ENCODE measurements around the gene COL4A4. TPM values are rescaled to one million over a fixed set of nuclear protein-coding genes. Genes with fewer than 3 reads are reported as not detected.

COL4A4 gene
- polyA plus RNA-seq, 2 of the 4 experiments (the other 2 are of a cell fraction), result 1.7 to 6.8 TPM

DNA sequence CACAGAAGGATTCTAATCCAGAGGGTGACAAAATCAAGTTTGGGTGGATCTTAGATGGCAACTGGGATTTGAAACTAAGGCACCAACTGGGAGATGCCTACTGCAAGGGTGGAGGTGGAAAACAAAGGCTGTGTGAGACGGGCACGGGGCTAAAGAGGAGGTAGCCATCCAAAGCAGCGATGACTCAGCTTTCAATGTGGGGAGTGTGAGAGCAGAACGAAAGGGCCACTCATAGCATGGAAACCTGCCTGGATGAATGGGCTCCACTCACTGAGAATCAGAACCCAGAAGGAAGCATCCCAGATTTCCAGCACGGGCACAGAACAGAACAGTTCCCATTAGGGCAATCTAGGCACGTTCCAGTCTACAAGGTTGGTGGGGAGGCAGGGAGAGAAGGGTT is 159.5 kb downstream of the COL4A4 start (continued):
- TF ChIP-seq, protein P1, sequence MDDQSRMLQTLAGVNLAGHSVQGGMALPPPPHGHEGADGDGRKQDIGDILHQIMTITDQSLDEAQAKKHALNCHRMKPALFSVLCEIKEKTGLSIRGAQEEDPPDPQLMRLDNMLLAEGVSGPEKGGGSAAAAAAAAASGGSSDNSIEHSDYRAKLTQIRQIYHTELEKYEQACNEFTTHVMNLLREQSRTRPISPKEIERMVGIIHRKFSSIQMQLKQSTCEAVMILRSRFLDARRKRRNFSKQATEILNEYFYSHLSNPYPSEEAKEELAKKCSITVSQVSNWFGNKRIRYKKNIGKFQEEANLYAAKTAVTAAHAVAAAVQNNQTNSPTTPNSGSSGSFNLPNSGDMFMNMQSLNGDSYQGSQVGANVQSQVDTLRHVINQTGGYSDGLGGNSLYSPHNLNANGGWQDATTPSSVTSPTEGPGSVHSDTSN (IDR thresholded peaks at IDR 0.05), result no peak
- TF ChIP-seq, protein P2, sequence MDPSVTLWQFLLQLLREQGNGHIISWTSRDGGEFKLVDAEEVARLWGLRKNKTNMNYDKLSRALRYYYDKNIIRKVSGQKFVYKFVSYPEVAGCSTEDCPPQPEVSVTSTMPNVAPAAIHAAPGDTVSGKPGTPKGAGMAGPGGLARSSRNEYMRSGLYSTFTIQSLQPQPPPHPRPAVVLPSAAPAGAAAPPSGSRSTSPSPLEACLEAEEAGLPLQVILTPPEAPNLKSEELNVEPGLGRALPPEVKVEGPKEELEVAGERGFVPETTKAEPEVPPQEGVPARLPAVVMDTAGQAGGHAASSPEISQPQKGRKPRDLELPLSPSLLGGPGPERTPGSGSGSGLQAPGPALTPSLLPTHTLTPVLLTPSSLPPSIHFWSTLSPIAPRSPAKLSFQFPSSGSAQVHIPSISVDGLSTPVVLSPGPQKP (IDR thresholded peaks at IDR 0.05; ENCODE audit: low read depth, low read length), result no peak
- TF ChIP-seq, protein P3, sequence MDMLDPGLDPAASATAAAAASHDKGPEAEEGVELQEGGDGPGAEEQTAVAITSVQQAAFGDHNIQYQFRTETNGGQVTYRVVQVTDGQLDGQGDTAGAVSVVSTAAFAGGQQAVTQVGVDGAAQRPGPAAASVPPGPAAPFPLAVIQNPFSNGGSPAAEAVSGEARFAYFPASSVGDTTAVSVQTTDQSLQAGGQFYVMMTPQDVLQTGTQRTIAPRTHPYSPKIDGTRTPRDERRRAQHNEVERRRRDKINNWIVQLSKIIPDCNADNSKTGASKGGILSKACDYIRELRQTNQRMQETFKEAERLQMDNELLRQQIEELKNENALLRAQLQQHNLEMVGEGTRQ (IDR thresholded peaks at IDR 0.05), result no peak
- TF ChIP-seq, protein P4, sequence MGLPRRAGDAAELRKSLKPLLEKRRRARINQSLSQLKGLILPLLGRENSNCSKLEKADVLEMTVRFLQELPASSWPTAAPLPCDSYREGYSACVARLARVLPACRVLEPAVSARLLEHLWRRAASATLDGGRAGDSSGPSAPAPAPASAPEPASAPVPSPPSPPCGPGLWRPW (IDR thresholded peaks at IDR 0.05), result no peak
- no peak for TF ChIP-seq HEYL (CRISPR knock-in tag; IDR thresholded peaks at IDR 0.05)
- no peak for TF ChIP-seq TFCP2L1 (CRISPR knock-in tag; IDR thresholded peaks at IDR 0.05)

DNA sequence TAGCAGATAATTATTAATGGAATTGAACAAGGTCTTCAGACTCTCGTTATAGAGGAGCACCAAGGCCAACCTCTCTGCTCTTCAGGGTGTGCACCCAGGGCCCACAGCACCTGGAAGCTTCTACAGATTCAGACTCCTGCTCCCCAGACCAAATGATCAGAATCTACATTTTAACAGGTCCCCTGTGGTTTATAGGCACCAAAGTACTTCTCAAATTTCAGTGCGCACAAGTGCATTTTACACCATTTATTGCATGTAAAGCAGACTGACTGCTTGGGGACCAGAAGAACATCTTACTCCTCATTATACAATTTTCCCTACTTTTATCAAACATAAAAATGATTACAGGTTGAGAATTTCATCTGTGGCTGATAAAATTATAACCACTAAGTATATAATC is 163.9 kb downstream of the COL4A4 start:
- 100% methylated on average over 2 of the region's 2 CpGs for WGBS (ENCODE audit: missing lambda C conversion rate)
- no peak overlapping the region for H3K4me2 ChIP-seq
- H3K9me3 ChIP-seq, result no peaks in the 10 kb centered on the region
- H3K4me1 ChIP-seq, result peaks cover 5% of the 10 kb centered on the region; the same call in 2 of the 3 replicates
- FAIRE-seq (no peak), DNase-seq (ENCODE audit: low read depth in 1 of 2, low spot score in 1 of 2) (no peak), ATAC-seq (no peak)
- ChIA-PET POLR2A (no interaction called here), CTCF (interaction anchor here (1.1 to 1.5 kb wide), 2 partner anchors 15 to 1331 kb away, joined by 3 to 4 read pairs; no protein-coding TSS in a partner anchor)
- TF ChIP-seq SREBF2 (IDR thresholded peaks at IDR 0.05) (no peak), ZC3H11A (IDR thresholded peaks at IDR 0.05) (no peak), GATA3 (IDR thresholded peaks at IDR 0.05; ENCODE audit: borderline replicate concordance) (no peak), RAD21 (conservative IDR thresholded peaks at IDR 0.05 in 1 of 2, IDR thresholded peaks at IDR 0.05 in 1 of 2) (no peak), KDM1A (IDR thresholded peaks at IDR 0.05; ENCODE audit: low read depth) (no peak), TFCP2L1 (CRISPR knock-in tag; IDR thresholded peaks at IDR 0.05) (no peak), NFE2L2 (conservative IDR thresholded peaks at IDR 0.05; ENCODE audit: low read length) (no peak), KDM5A (IDR thresholded peaks at IDR 0.05) (no peak), ESRRA (IDR thresholded peaks at IDR 0.05; ENCODE audit: borderline replicate concordance, low read length) (no peak), EP300 (IDR thresholded peaks at IDR 0.05) (no peak), HOXB13 (CRISPR knock-in tag; IDR thresholded peaks at IDR 0.05; ENCODE audit: low read depth) (no peak), SMC3 (IDR thresholded peaks at IDR 0.05) (no peak), RFX5 (IDR thresholded peaks at IDR 0.05) (no peak)
- TF ChIP-seq, protein P5, sequence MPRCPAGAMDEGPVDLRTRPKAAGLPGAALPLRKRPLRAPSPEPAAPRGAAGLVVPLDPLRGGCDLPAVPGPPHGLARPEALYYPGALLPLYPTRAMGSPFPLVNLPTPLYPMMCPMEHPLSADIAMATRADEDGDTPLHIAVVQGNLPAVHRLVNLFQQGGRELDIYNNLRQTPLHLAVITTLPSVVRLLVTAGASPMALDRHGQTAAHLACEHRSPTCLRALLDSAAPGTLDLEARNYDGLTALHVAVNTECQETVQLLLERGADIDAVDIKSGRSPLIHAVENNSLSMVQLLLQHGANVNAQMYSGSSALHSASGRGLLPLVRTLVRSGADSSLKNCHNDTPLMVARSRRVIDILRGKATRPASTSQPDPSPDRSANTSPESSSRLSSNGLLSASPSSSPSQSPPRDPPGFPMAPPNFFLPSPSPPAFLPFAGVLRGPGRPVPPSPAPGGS (IDR thresholded peaks at IDR 0.05), result no peak
- TF ChIP-seq, protein P6, sequence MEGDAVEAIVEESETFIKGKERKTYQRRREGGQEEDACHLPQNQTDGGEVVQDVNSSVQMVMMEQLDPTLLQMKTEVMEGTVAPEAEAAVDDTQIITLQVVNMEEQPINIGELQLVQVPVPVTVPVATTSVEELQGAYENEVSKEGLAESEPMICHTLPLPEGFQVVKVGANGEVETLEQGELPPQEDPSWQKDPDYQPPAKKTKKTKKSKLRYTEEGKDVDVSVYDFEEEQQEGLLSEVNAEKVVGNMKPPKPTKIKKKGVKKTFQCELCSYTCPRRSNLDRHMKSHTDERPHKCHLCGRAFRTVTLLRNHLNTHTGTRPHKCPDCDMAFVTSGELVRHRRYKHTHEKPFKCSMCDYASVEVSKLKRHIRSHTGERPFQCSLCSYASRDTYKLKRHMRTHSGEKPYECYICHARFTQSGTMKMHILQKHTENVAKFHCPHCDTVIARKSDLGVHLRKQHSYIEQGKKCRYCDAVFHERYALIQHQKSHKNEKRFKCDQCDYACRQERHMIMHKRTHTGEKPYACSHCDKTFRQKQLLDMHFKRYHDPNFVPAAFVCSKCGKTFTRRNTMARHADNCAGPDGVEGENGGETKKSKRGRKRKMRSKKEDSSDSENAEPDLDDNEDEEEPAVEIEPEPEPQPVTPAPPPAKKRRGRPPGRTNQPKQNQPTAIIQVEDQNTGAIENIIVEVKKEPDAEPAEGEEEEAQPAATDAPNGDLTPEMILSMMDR (IDR thresholded peaks at IDR 0.05), result no peak
- TF ChIP-seq, protein P7, sequence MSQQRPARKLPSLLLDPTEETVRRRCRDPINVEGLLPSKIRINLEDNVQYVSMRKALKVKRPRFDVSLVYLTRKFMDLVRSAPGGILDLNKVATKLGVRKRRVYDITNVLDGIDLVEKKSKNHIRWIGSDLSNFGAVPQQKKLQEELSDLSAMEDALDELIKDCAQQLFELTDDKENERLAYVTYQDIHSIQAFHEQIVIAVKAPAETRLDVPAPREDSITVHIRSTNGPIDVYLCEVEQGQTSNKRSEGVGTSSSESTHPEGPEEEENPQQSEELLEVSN (IDR thresholded peaks at IDR 0.05; ENCODE audit: borderline replicate concordance, low read depth), result no peak
- no peak overlapping the region for H3K27ac ChIP-seq
- no peak overlapping the region for H3K4me3 ChIP-seq
